GM18868 (cell line): Measurements from ENCODE around the gene MLXIPL.
"Not testable (repeated sequence)": the region's sequence is repeated elsewhere in the genome, so short reads cannot be mapped to it uniquely, and the experiment has no call there.

ENCODE experiments used
- ATAC-seq: cut with Tn5 transposase; IDR thresholded peaks from one replicate; pipeline ENCODE4 v1.9.1; 2021; ENCODE audit warnings: mild to moderate bottlenecking, moderate library complexity; ENCODE audit not compliant: unreplicated experiment

Gene MLXIPL

GRCh38 chr7:73585196-73585595 lies 39.1 kb downstream of the MLXIPL start:
- no peak for ATAC-seq

GRCh38 chr7:73582664-73583202 lies 41.6 kb downstream of the MLXIPL start:
- ATAC-seq: no peak

- ATAC-seq: not testable (repeated sequence)
Measured at GRCh38 chr7:73581006-73581405, 43.3 kb downstream of the MLXIPL start.

GRCh38 chr7:73578342-73579128 lies 45.8 kb downstream of the MLXIPL start, which contains the start of gene TBL2:
Gene TBL2, minus strand, starts transcription at chr7:73578579. Its CDS starts 30 bp downstream, at chr7:73578549.
- ATAC-seq: peak; percentile 87

GRCh38 chr7:73577627-73578341 lies 46.5 kb downstream of the MLXIPL start:
- peak; percentile 20 for ATAC-seq

- no peak for ATAC-seq
Measured at GRCh38 chr7:73573791-73574190, 50.5 kb downstream of the MLXIPL start.

GRCh38 chr7:73573276-73573675 lies 51.0 kb downstream of the MLXIPL start:
- no peak for ATAC-seq

- ATAC-seq: no peak
Measured at GRCh38 chr7:73572767-73573186, 51.5 kb downstream of the MLXIPL start.

- no peak for ATAC-seq
Measured at GRCh38 chr7:73570977-73571376, 53.3 kb downstream of the MLXIPL start.

- no peak for ATAC-seq
Measured at GRCh38 chr7:73570521-73570920, 53.8 kb downstream of the MLXIPL start.

- no peak for ATAC-seq
Measured at GRCh38 chr7:73569042-73569608, 55.2 kb downstream of the MLXIPL start.

- ATAC-seq: no peak
Measured at GRCh38 chr7:73567846-73568685, 56.3 kb downstream of the MLXIPL start.

GRCh38 chr7:73567140-73567539 lies 57.2 kb downstream of the MLXIPL start:
- no peak for ATAC-seq

- not testable (repeated sequence) for ATAC-seq
Measured at GRCh38 chr7:73566431-73566830, 57.9 kb downstream of the MLXIPL start.

- no peak for ATAC-seq
Measured at GRCh38 chr7:73565675-73566340, 58.5 kb downstream of the MLXIPL start.

- peak; percentile 38 for ATAC-seq
Measured at GRCh38 chr7:73560109-73560835, 64.0 kb downstream of the MLXIPL start.

GRCh38 chr7:73557397-73558257 lies 66.7 kb downstream of the MLXIPL start, which contains the start of gene BCL7B:
Gene BCL7B, minus strand, starts transcription at chr7:73557690. Its CDS starts 112 bp downstream, at chr7:73557578.
- ATAC-seq: peak; percentile 38

- peak; percentile 86 for ATAC-seq
Measured at GRCh38 chr7:73557108-73557396, 67.3 kb downstream of the MLXIPL start.
